H1 (cell line): ENCODE results near the gene COL4A1. TPM values are rescaled to one million over a fixed set of nuclear protein-coding genes. Genes with fewer than 3 reads are reported as not detected.

Experiments
- CTCF ChIA-PET: fragments of 300-600 bp; sonication (Branson Sonifier 250); formaldehyde crosslinking; loops from one replicate; lab custom pipeline; 2021; ENCODE audit not compliant: partially characterized antibody; lab: Charles Lee
- POLR2A ChIA-PET: fragments of 300-600 bp; sonication (Branson Sonifier 250); formaldehyde crosslinking; loops from one replicate; lab custom pipeline; 2021; ENCODE audit warnings: inconsistent platforms; ENCODE audit not compliant: partially characterized antibody; lab: Charles Lee
- DNase-seq, 2 experiments: peaks; one replicate each; pipeline versions ENCODE4 v3.0.0 to v3.0.0-alpha.2; 2010 to 2022; ENCODE audit warnings: low spot score in 2 of 2, low read depth in 1 of 2, mixed read lengths in 1 of 2
- FAIRE-seq: peaks from 2 replicates; lab custom pipeline; 2011; peaks lifted over from hg19 to GRCh38; lab: Jason Lieb, UNC
- H2AFZ ChIP-seq: 2 replicates; pipeline ENCODE4 v1.8.1; 2012; ENCODE audit warnings: low read length, inconsistent platforms
- H2AK5ac ChIP-seq: 2 replicates; pipeline ENCODE4 v1.6.1; 2013; ENCODE audit warnings: low read depth, low read length
- H2BK120ac ChIP-seq: replicated peaks from 2 replicates; pipeline ENCODE3; 2013; ENCODE audit warnings: low read depth, low read length, inconsistent platforms
- H2BK12ac ChIP-seq: 2 replicates; pipeline ENCODE4 v1.6.1; 2013; ENCODE audit warnings: low read depth, low read length
- H2BK15ac ChIP-seq: 2 replicates; pipeline ENCODE4 v1.6.1; 2013; ENCODE audit warnings: low read length
- H2BK20ac ChIP-seq: 2 replicates; pipeline ENCODE4 v1.6.1; 2013; ENCODE audit warnings: low read length
- H2BK5ac ChIP-seq: 2 replicates; pipeline ENCODE4 v1.6.1; 2013; ENCODE audit warnings: low read depth, low read length
- H3K14ac ChIP-seq: 2 replicates; pipeline ENCODE4 v1.6.1; 2013; ENCODE audit warnings: inconsistent platforms; ENCODE audit not compliant: insufficient read length
- H3K18ac ChIP-seq: 2 replicates; pipeline ENCODE4 v1.6.1; 2013; ENCODE audit warnings: low read length; ENCODE audit errors: extremely low read depth
- H3K23ac ChIP-seq: 2 replicates; pipeline ENCODE4 v1.6.1; 2013; ENCODE audit warnings: inconsistent platforms; ENCODE audit not compliant: insufficient read length
- H3K23me2 ChIP-seq: 2 replicates; pipeline ENCODE4 v1.6.1; 2013; ENCODE audit warnings: low read depth, low read length
- H3K27ac ChIP-seq: 2 replicates; pipeline ENCODE4 v1.6.1; 2011; ENCODE audit warnings: low read depth, low read length, inconsistent platforms
- H3K27me3 ChIP-seq, 4 experiments: replicated peaks in 1 of 4; 1 replicate in 1 of 4; 2 replicates in 3 of 4; pipeline versions ENCODE4 v1.6.1 to v1.8.1; 2011 to 2013; ENCODE audit warnings: low read length in 3 of 4, mild to moderate bottlenecking in 3 of 4, inconsistent platforms in 2 of 4, mixed read lengths in 2 of 4, moderate library complexity in 1 of 4; ENCODE audit not compliant: control insufficient read depth in 3 of 4, insufficient read depth in 3 of 4; ENCODE audit errors: extremely low read depth in 1 of 4
- H3K36me3 ChIP-seq, 4 experiments: 2 replicates each; pipeline versions ENCODE4 v1.6.1 to v1.8.1; 2011 to 2013; ENCODE audit warnings: mild to moderate bottlenecking in 4 of 4, low read length in 3 of 4, moderate library complexity in 2 of 4, control low read depth in 1 of 4, inconsistent platforms in 1 of 4; ENCODE audit not compliant: insufficient read depth in 4 of 4, control insufficient read depth in 2 of 4
- H3K4ac ChIP-seq: replicated peaks from 2 replicates; pipeline ENCODE3; 2013; ENCODE audit warnings: low read length, low read depth, mixed read lengths, inconsistent platforms; ENCODE audit not compliant: insufficient read length
- H3K4me1 ChIP-seq, 4 experiments: replicated peaks in 1 of 4; 1 replicate in 1 of 4; 2 replicates in 3 of 4; pipeline versions ENCODE4 v1.6.1 to v1.8.1; 2011 to 2013; ENCODE audit warnings: low read length in 3 of 4, inconsistent platforms in 2 of 4, mixed read lengths in 1 of 4; ENCODE audit not compliant: insufficient read depth in 4 of 4, control insufficient read depth in 3 of 4
- H3K4me2 ChIP-seq, 2 experiments: 2 replicates each; pipeline versions ENCODE4 v1.6.1 to v1.8.1; 2011 to 2013; ENCODE audit warnings: low read depth in 2 of 2, low read length in 2 of 2, control low read depth in 1 of 2, inconsistent platforms in 1 of 2, mild to moderate bottlenecking in 1 of 2; ENCODE audit not compliant: insufficient read depth in 1 of 2
- H3K4me3 ChIP-seq, 4 experiments: fragments of 200-600, 300-600 bp in 1 of 4; sonication (generic), shearing (Covaris generic), sonication (Bioruptor Twin) in 1 of 4; 2 replicates each; pipeline versions ENCODE4 v1.5.1 to v1.8.1; 2011 to 2016; ENCODE audit warnings: low read length in 4 of 4, low read depth in 3 of 4, control low read depth in 2 of 4, inconsistent platforms in 2 of 4, mild to moderate bottlenecking in 2 of 4, mixed read lengths in 1 of 4, moderate library complexity in 1 of 4; ENCODE audit not compliant: insufficient read depth in 2 of 4; ENCODE audit errors: extremely low read depth in 1 of 4
- H3K56ac ChIP-seq: replicated peaks from 2 replicates; pipeline ENCODE3; 2013; ENCODE audit warnings: low read depth, mild to moderate bottlenecking, mixed read lengths, low read length, inconsistent platforms; ENCODE audit not compliant: insufficient read length
- H3K79me1 ChIP-seq: 2 replicates; pipeline ENCODE4 v1.6.1; 2013; ENCODE audit warnings: low read depth, low read length, control low read depth
- H3K79me2 ChIP-seq, 2 experiments: 2 replicates each; pipeline versions ENCODE4 v1.6.1 to v1.8.1; 2012 to 2013; ENCODE audit warnings: low read length in 2 of 2, mild to moderate bottlenecking in 2 of 2, inconsistent platforms in 1 of 2; ENCODE audit not compliant: insufficient read depth in 2 of 2, control insufficient read depth in 1 of 2
- H3K9ac ChIP-seq, 4 experiments: replicated peaks in 1 of 4; 1 replicate in 1 of 4; 2 replicates in 3 of 4; pipeline versions ENCODE4 v1.6.1 to v1.8.1; 2011 to 2013; ENCODE audit warnings: low read depth in 3 of 4, low read length in 3 of 4, control low read depth in 2 of 4, mild to moderate bottlenecking in 2 of 4, moderate library complexity in 2 of 4, inconsistent platforms in 1 of 4; ENCODE audit errors: extremely low read depth in 1 of 4
- H3K9me3 ChIP-seq, 2 experiments: 2 replicates each; pipeline versions ENCODE4 v1.6.1 to v1.8.1; 2012 to 2013; ENCODE audit warnings: mild to moderate bottlenecking in 2 of 2, moderate library complexity in 2 of 2, control low read depth in 1 of 2, inconsistent platforms in 1 of 2, low read depth in 1 of 2, low read length in 1 of 2, mixed read lengths in 1 of 2; ENCODE audit not compliant: insufficient read depth in 2 of 2
- H4K20me1 ChIP-seq, 2 experiments: replicated peaks in 1 of 2; 2 replicates each; pipeline versions ENCODE3 to v1.8.1; 2011 to 2013; ENCODE audit warnings: inconsistent platforms in 2 of 2, low read length in 2 of 2, mild to moderate bottlenecking in 1 of 2; ENCODE audit not compliant: insufficient read depth in 2 of 2, control insufficient read depth in 1 of 2
- H4K5ac ChIP-seq: 2 replicates; pipeline ENCODE4 v1.6.1; 2013; ENCODE audit warnings: low read length, low read depth, mixed read lengths, inconsistent platforms; ENCODE audit not compliant: insufficient read length
- H4K8ac ChIP-seq: 2 replicates; pipeline ENCODE4 v1.8.0; 2013; ENCODE audit warnings: mild to moderate bottlenecking, moderate library complexity, low read length, inconsistent platforms; ENCODE audit not compliant: insufficient read depth; ENCODE audit errors: extremely low read depth
- H4K91ac ChIP-seq: replicated peaks from 2 replicates; pipeline ENCODE3; 2013; ENCODE audit warnings: low read length, mixed read lengths, inconsistent platforms; ENCODE audit not compliant: insufficient read length
- GABPA ChIP-seq: IDR thresholded peaks from 2 replicates; pipeline ENCODE4 v1.6.1; 2011; ENCODE audit warnings: mild to moderate bottlenecking, low read length, moderate library complexity, borderline replicate concordance; ENCODE audit not compliant: insufficient read depth
- MAFK ChIP-seq: IDR thresholded peaks from 2 replicates; pipeline ENCODE4 v1.6.1; 2012; ENCODE audit warnings: low read depth, mild to moderate bottlenecking, improper control_type of control experiment, low read length
- POLR2A ChIP-seq, 2 experiments: IDR thresholded peaks; 1 replicate in 1 of 2; 2 replicates in 1 of 2; pipeline ENCODE4 v1.6.1; 2011; ENCODE audit warnings: low read depth in 2 of 2, low read length in 2 of 2, mild to moderate bottlenecking in 2 of 2; ENCODE audit errors: control extremely low read depth in 1 of 2
- POLR2AphosphoS5 ChIP-seq: IDR thresholded peaks from 2 replicates; pipeline ENCODE4 v1.6.1; 2011; ENCODE audit warnings: low read depth, low read length
- RAD21 ChIP-seq, 2 experiments: IDR thresholded peaks in 1 of 2; conservative IDR thresholded peaks in 1 of 2; 2 replicates each; pipeline ENCODE4 v1.6.1; 2011; ENCODE audit warnings: low read depth in 2 of 2, low read length in 2 of 2, improper control_type of control experiment in 1 of 2, inconsistent platforms in 1 of 2, mild to moderate bottlenecking in 1 of 2, moderate library complexity in 1 of 2
- SP1 ChIP-seq: IDR thresholded peaks from 2 replicates; pipeline ENCODE4 v1.6.1; 2011; ENCODE audit warnings: low read depth, low read length
- WGBS, 2 experiments: shearing (Covaris generic) in 1 of 2; methylation state at CpG; one replicate each; pipeline versions ENCODE4 v1.1.6 to v1.1.7; 2013 to 2015; ENCODE audit warnings: low lambda C conversion rate in 2 of 2, mixed read lengths in 2 of 2, inconsistent platforms in 1 of 2, low coverage in 1 of 2, missing lambda C conversion rate in 1 of 2; ENCODE audit not compliant: insufficient replicate concordance in 2 of 2, insufficient coverage in 1 of 2, insufficient read length in 1 of 2; ENCODE audit errors: extremely low coverage in 1 of 2, missing lambda C conversion rate in 1 of 2; 5-methylcytosine and 5-hydroxymethylcytosine counted together
- polyA plus RNA-seq, 7 experiments: library from polyadenylated mRNA; depleted of rRNA in 3 of 7; stranded (reverse) in 5 of 7; unstranded in 2 of 7; fragments of >200 nt in 5 of 7; fragments of 200-250 nt in 2 of 7; gene quantifications; 1 replicate in 5 of 7; 2 replicates in 1 of 7; 4 replicates in 1 of 7; pipeline versions ENCODE4 v1.2.1 to v1.2.3, GENCODE V29; 2011 to 2013; ENCODE audit warnings: missing spikeins in 2 of 7, mixed read lengths in 2 of 7
- total RNA-seq: library from RNA; stranded (reverse); fragmentation: NEBNext Ultra II Directional; extraction: Animal tissue kit (Norgen Biotek cat#: 25700); gene quantifications from 2 replicates; pipeline ENCODE4 v1.2.1, GENCODE V29; 2021
- TF ChIP-seq, protein P1 (sequence below): IDR thresholded peaks from 2 replicates; pipeline ENCODE4 v1.6.1; 2011; ENCODE audit warnings: low read length, improper control_type of control experiment
- TF ChIP-seq, protein P2 (sequence below): IDR thresholded peaks from 2 replicates; pipeline ENCODE4 v1.6.1; 2012; ENCODE audit warnings: inconsistent platforms

Gene COL4A1
- total and polyA plus RNA-seq, 2 of the 8 experiments (the other 6 are each of a cell fraction or from before 2014, with no cell fraction given) = 30.7 to 82.0 TPM

- Histone ChIP-seq H2BK5ac (no peak overlapping the region), H4K8ac (no peak overlapping the region), H3K79me2 (0 out of 4 replicates have a peak, but pooled peaks cover 0 to 3% of the 10 kb centered on the region in 2 experiments), H3K9me3 (no peaks in the 10 kb centered on the region; a peak in 1 of 4 replicates), H4K20me1 (peaks cover 0 to 8% of the 10 kb centered on the region in 2 experiments), H3K36me3 (no peaks in the 10 kb centered on the region), H3K79me1 (peaks cover 6% of the 10 kb centered on the region; the same call in 1 of the 2 replicates), H3K27ac (no peak overlapping the region), H2BK120ac (no peak overlapping the region), H4K5ac (no peak overlapping the region), H2BK12ac (no peak overlapping the region), H3K27me3 (no peaks in the 10 kb centered on the region), H3K9ac (no peak overlapping the region), H4K91ac (no peak overlapping the region), H3K4me3 (no peak overlapping the region), H3K23ac (no peak overlapping the region), H3K4ac (no peak overlapping the region), H3K4me1 (peaks cover 8 to 27% (median 15%) of the 10 kb centered on the region in 4 experiments), H2BK15ac (no peak overlapping the region), H3K56ac (no peak overlapping the region), H3K14ac (no peak overlapping the region), H2BK20ac (no peak overlapping the region), H3K4me2 (no peak overlapping the region), H2AK5ac (no peak overlapping the region), H3K23me2 (no peaks in the 10 kb centered on the region), H3K18ac (no peak overlapping the region), H2AFZ (no peak overlapping the region)
- ChIA-PET POLR2A (interaction anchor here (1.2 to 2.1 kb wide), 3 partner anchors 14 to 23 kb away, joined by 3 to 11 read pairs (median 10); partner anchors contain the start of genes COL4A1 and COL4A2), CTCF (interaction anchor here (0.8 to 3.7 kb wide), 31 partner anchors 7 to 138 kb away, joined by 3 to 40 read pairs (median 5); partner anchors contain the start of genes COL4A1 and COL4A2)
- TF ChIP-seq RAD21 (IDR thresholded peaks at IDR 0.05 in 1 of 2, conservative IDR thresholded peaks at IDR 0.05 in 1 of 2; ENCODE audit: low read depth in 2 of 2, low read length in 2 of 2) (no peak), POLR2AphosphoS5 (no peak), MAFK (no peak), SP1 (no peak), POLR2A (IDR thresholded peaks at IDR 0.05; ENCODE audit: control extremely low read depth in 1 of 2, low read depth in 2 of 2, low read length in 2 of 2) (no peak), GABPA (no peak)
- TF ChIP-seq, protein P1, sequence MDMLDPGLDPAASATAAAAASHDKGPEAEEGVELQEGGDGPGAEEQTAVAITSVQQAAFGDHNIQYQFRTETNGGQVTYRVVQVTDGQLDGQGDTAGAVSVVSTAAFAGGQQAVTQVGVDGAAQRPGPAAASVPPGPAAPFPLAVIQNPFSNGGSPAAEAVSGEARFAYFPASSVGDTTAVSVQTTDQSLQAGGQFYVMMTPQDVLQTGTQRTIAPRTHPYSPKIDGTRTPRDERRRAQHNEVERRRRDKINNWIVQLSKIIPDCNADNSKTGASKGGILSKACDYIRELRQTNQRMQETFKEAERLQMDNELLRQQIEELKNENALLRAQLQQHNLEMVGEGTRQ = no peak
- TF ChIP-seq, protein P2, sequence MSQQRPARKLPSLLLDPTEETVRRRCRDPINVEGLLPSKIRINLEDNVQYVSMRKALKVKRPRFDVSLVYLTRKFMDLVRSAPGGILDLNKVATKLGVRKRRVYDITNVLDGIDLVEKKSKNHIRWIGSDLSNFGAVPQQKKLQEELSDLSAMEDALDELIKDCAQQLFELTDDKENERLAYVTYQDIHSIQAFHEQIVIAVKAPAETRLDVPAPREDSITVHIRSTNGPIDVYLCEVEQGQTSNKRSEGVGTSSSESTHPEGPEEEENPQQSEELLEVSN = no peak
- WGBS, 2 experiments = 69% methylated on average over 7 of the region's 7 CpGs; no CpG with 5 or more reads in 1 of the 2 experiments
- FAIRE-seq = no peak
- no peak for DNase-seq
Measured at GRCh38 chr13:110322828-110323171, 15.8 kb upstream of the COL4A1 start.
